Putamen (tissue), 1 donor: ENCODE measurements around the gene TMC6.
"Not testable (repeated sequence)": the region's sequence is repeated elsewhere in the genome, so short reads cannot be mapped to it uniquely, and the experiment has no call there.

Experiments used
- DNase-seq: peaks from one replicate; pipeline ENCODE4 v3.0.0-alpha.2; 2016; ENCODE audit warnings: low spot score

TMC6 gene

DNA sequence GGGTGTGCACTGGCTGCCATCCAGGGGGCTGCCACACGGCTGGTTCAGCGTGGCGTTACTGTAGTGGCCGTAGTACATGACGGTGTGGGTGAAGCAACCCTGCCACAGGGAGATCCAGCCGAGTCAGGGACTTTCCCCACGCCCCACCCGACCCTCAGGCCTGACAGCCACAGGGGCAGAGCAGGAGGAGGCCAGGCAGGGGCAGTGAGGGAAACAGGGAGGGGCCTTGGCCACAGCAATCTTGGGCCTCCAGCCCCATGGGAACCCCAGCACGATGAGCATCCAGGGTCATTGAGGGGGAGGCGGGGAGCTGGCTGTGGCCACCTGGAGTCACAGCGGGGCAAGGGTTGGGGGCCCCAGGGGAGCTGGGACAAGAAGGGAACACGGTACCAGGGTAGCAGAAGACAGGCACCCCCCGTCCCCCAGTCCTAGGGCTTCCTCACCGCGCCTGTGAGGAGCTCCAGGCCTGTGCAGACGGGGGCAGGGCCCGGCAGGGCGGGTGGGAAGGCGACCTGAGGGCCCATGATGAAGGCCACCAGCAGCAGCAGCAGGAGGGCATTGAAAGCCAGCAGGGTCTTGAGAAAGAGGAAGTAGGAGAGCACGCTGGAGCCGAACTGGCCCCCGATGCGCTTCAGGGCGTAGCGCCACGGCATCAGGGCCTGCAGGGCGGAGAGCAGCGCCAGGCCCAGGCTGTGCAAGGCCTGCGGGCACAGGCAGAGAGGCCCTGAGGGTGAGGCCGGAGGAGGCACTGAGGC is 4.3 kb downstream of the TMC6 start:
- no peak for DNase-seq

DNA sequence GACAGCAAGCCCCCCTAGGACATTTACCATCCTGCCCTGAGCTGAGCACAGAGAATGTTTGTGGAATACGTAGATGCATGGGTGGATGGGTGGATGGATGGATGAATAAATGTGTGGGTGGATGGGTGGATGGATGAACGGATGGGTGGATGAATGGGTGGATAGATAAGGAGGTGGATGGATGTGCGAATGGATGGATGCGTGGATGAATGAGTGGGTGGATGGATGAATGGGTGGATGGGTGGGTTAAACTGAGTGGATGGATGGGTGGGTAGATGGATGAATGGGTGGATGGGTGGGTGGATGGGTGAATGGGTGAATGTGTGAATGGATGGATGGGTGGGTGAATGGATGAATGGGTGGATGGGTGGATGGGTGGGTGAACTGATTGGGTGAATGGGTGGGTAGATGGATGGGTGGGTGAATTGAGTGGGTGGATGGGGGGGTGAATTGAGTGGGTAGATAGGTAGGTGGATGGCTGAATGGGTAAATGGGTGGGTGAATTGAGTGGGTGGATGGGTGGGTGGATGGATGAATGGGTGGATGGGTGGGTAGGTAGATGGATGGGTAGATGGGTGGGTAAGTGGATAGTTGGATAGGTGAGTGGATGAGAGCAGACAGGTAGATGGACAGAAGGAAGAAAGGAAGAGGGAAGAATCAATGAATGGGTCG is 5.2 kb downstream of the TMC6 start:
- DNase-seq, result no peak

DNA sequence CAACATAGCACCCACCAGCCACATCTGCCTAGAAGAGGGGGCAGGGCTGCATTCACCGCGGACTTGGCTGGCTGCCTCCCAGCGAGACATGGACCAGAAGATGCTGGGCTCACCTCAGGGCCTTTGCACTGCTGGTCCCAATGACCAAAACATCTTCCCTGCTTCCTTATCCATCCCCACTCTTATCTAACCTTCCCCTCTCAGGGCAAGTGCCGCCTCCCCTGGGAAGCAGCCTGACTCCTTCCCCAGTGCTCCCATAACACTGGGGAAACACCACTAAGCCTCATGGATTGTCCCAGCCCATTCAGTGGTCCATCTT is 5.7 kb downstream of the TMC6 start:
- DNase-seq, result no peak

DNA sequence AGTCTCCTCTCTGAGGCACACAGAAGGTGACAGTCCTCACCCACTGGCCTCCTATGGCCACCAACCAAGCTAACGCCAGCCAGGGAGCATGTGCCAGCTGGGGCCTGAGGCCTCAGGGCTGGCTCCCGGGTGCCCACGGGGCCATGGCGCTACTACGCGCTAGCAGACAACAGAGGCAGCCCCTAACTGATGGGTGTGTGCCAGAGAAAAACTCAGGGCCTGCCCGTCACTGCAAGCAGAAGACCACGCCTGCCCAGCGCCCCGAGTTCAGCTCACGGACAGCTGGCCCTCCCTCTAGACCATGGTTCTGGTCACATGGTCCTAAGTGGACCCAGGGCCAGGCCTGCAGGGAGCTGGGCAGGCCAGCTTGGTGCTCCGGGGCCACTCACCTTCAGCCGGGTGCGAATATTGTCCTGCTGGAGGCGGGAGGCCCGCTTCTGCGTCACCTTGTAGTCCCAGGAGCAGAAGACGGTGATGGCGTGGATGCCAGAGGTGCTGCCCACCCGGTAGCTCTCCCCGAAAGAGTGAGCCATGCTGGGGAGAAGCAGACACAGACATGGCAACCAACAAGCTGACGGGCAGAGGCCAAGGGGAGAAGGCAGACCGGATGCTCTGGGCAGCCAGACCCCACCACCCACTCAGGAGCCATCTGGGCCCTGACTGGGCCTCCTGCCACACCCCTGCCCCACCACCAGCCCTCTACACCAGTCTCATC is 6.2 kb downstream of the TMC6 start:
- no peak for DNase-seq

DNA sequence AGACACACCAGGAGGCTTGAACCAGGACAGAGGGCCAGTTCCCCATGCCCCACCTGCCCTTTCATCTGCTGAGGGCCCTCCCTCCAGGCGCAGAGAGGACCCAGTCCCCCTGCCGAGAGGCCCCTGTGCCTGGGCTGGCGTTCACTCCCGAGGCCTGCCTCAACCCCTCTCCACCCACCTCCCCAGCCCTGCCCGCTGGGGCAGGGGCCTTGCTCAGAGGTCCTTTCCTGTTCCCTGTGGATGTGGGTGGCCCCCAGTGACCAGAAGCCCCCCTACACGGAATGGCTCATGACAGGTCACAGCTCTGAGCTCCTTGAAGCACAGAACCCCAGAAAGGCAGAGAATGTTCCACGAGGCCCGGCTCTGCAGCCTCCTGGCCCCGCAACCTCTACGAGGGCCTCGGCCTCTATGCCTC is 6.7 kb downstream of the TMC6 start:
- DNase-seq, result no peak

DNA sequence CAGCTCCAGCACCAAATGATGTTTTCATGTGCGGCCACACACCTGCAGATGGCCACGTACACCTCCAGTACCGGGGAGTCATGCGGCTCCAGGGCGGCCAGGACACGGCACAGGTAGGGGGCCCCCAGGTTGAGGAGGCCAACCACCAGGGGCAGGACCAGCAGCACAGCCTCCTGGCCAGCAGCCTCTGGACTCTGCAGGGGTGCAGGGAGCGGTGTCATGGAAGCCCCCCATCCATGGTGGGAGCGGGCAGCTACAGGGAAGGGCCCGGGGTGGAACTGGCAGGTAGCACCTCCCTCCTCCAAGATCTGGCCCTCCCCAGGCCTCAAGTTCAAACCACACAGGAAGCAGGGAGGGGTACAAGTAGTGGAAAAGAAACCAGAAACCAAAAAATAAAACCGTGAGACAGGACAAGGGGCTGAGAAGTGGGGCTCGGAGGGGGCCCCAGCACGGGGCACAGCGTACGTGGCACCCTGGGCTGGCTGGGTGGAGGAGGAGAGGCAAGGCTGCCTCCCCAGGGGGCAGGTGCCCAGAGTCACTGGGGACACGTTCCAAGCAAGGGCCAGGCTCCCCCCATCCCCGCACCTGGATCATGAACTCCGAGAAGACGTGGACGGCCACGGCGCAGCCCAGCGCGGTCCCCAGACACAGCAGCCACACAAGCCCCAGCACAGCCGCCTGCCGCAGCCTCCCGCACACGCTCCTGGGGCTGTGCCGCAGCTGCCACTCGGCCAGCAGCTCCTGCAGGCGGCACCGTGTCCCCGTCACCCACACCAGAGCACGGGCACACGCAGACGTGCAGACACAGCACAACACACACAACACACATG is 7.4 kb downstream of the TMC6 start:
- DNase-seq, result no peak

DNA sequence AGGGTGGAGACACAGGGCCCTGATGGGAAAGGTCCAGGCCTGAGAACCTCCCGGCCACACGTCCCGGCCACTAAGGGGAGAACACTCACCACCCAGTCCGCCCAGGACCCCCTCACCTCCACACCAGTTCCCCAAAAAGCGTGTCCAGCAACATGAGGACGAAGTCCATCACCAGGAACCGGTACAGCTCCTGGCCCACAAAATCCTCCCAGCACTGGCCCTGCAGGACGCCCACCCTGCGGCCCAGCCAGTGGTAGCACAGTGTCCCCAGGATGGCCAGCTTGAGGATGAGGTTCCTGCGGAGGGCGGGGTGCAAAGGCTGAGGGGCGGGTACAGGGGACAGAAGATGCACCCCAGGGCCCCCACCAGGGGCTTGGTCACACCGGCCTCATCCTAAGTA is 8.0 kb downstream of the TMC6 start:
- DNase-seq, result no peak

DNA sequence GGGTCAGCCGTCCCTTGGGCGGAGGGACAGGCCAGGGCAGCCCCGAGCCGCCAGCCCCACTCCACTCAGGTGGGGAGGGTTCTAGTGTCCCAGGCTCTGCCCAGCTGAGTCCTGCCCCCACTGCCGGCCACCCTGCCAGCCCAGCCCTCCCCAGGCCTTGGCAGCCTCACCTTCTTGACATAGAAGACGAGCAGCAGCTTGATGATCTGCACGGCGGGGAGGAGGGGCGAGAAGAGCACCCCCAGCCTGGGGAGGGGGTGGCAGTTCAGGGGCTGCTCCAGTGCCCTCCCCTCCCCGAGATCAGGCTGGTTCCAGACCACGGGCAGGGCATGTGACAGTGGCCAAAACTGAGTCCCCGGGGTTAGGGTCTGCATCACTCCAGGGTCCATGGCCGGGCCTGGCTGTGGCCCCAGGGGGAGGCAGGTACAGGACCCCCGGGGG is 9.7 kb downstream of the TMC6 start:
- no peak for DNase-seq

DNA sequence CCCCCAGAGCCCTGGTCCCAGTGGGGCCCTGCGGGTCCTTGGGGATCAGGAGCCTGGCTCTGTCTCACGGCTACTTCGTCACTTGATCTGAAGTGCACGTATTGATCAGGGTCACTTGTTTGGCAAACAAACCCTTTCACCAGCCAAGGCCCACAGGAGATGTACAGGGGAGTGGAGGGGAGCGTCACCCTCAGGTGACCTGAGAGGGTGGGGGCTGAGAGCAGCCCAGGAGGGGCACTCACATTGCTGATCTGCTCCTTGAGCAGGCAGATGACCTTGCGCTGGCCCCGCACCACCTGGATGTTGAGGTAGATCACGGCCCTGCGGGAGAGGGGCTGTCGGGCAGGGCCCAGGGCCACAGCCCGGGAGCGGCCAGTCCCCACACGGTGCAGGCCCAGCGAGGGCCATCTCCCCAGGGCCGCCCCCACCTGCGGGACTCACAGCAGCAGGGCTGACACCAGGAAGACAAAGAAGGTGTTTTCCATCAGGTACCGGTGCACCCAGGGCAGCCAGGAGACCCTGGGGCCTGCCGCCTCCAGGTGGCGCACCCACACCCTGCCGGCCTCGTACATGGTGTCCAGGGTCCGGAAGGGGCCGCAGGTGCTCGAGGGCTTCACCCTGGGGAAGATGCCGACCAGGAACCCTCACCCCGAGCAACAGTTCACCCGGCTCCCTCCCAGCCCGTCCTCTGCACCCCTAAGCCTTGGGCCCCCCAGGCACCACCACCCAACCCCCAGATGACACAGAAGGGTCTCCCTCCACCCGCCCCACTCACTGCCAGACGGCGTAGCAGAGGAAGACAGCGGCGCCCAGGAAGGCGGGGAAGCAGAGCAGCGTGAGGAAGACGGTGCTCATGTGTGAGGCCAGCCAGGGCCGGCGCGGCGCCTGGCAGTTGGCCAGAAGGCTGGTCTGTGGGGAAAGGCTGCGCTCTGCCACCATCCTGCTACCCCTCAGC is 11.3 kb downstream of the TMC6 start:
- no peak for DNase-seq

DNA sequence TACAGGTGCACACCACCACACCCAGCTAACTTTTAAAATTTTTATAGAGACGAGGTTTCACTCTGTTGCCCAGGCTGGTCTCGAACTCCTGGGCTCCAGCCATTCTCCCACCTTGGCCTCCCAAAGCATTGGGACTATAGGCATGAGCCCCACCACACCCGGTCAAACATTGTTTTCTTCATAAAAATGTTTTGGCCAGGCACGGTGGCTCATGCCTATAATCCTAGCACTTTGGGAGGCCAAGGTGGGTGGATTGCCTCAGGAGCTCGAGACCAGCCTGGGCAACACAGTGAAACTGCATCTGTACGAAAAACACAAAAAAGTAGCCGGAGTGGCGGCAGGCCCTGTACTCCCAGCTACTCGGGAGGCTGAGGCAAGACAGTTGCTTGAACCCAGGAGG is 12.1 kb downstream of the TMC6 start:
- no peak for DNase-seq

DNA sequence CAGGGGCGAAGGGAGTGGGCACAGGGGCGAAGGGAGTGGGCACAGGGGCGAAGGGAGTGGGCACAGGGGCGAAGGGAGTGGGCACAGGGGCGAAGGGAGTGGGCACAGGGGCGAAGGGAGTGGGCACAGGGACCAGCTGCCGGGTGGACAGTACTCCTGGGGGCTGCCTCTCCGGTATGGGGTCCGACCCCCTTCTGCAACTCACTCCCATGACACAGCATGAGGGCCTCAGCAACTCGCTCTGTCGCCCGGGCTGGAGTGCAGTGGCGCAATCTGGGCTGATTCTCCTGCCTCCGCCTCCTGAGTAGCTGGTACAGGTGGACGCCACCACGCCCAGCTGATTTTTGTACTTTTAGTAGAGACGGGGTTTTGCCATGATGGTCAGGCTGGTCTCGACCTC is 12.8 kb downstream of the TMC6 start:
- DNase-seq, result not testable (repeated sequence)

DNA sequence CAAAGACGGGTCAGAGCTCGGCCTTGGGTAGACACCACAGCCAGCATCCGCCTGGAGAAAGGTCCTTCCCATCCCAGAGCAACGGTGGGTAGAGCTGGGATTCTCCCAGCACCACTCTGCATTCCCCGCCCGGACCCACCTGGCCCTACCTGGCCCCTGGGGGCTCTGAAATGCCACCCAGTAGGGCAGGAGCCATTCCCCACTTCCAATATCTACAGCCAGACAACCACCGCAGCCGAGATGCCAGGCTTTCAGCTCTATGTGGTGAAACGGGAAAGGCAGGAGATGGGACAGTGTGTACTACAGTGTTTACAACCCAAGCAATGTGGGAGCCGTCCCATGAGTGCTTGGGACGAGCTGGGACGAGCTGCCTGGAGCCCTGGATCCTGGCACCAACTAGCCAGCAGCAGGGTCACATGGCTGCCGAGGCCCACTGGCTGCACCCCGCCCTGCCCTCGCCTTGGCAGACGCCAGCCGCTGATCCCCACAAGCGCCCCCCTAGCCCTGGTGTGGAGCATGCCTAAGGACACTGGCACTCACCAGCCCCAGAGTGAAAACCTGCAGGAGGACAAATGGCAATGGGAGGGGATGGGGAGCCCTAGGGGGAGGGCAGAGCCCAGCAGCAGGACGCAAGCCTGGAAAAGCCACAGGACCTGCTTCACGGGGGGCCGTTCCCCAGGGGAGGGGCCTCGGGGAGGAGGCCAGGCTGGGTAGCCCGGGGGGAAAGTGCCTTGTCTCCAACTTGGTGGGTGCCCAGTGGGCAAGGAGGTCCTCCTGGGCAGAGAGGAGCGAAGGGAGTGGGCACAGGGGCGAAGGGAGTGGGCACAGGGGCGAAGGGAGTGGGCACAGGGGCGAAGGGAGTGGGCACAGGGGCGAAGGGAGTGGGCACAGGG is 13.5 kb downstream of the TMC6 start:
- DNase-seq, result peak; percentile 96

DNA sequence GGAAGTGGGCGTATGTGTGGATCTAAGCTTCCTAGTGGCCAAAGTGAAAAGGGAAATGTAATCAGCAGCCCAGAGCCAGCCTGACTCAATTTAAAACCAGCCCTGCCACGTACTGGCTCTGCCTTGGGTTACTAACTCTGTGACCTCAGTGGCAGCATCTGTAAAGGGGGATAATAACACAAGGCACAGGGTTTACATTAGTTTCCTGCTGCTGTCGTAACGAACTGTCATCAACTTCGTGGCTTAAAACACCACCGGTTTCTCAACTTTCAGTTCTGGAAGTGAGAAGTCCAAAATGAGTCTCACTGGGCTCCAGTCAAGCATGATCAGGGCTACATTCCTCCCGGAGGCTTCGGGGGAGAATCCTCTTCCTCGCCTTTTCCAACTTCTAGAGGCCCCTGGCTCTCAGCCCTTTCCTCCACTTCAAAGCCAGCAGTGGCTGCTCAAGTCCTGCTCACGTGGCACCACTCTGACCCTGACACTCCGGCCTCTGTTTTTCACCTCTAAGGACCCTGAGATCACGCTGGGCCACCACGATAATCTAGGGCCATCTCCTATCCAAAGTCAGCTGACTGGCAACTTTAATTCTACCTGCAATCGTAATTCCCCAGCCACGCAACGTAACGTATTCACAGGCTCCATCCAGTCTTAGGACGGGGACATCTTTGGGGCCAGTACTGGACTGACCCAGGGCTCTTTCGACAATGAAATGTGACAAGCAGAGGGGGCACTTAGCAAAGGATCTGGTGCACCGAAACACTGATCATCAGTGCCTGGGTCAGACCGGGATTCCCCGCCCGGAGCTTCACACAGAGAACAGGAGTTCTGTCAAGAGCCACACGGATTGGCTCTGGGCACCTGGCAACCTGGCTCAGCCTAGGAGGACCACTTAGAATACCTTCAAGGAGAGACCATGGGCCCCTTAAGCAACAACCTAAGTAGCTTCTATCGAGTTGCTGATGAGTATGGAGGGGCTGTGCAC is 14.5 kb downstream of the TMC6 start:
- DNase-seq, result no peak

DNA sequence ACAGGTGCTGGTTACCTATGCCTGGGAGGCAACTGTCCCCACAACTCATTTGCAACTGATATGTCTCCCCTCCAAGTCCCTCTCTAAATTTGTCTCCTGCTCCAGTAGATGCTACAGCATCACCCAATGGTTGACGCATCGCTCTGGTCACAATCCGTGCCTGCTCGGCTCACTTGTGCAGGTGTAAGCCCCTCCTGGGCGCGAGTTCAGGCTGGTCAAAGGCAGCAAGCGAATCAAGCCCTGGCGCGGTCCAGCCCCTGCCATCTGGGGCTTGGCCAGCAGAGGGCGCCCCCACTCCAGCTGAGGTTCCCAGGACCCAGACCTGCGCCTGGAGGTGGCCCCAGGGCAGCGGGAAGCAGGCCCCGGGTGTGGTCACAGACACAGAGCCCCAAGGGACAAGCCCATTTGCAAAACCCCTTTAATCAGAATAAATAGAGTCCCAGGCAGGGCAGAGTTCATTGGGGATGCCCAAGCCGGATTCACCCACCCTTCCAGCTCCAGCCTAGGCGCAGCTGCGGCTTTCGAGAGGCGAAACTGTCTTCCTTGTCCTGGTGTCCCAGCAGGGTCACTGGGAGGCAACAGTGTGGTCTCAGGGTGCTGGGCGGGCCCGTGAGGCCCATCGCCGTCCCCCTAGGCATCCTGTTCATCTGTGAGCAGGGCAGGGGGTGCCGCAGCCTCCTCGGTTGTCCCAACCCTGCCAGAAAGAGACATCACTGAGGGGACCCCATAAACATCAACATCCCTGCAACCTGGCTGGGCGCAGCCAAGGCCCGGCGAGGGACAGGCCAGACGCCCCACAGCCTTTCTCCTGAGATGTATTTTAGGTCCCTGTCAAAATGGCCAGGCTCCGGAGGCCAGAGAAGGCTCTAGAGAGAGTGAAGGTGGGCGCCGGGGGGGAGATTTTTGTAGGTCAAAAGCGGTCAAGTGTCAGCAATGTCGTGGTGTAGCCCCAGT is 15.8 kb downstream of the TMC6 start:
- DNase-seq, result peak; percentile 70

DNA sequence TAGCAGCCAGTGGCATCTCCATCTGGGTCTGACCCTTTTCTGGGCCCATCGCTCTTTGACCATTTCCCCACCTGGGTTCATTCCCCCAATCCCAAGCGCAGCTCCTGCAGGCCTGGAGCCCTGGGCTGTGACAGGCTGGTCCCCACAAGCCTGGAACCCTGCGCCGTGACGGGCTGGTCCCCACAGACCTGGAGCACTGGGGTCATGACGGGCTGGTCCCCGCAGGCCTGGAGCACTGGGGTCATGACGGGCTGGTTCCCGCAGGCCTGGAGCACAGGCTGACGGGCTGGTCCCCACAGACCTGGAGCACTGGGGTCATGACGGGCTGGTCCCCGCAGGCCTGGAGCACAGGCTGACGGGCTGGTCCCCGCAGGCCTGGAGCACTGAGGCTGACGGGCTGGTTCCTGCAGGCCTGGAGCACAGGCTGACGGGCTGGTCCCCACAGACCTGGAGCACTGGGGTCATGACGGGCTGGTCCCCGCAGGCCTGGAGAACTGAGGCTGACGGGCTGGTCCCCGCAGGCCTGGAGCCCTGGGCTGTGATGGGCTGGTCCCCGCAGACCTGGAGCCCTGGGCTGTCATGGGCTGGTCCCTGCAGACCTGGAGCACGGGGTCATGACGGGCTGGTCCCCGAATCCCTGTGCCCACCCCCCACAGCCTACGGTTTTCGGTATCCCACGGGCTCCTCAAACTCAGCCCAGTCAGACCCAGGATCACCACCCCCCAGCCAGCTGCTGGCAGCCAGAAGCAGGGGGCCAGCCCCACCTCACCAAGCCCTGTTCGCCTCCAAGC is 16.6 kb downstream of the TMC6 start:
- no peak for DNase-seq

DNA sequence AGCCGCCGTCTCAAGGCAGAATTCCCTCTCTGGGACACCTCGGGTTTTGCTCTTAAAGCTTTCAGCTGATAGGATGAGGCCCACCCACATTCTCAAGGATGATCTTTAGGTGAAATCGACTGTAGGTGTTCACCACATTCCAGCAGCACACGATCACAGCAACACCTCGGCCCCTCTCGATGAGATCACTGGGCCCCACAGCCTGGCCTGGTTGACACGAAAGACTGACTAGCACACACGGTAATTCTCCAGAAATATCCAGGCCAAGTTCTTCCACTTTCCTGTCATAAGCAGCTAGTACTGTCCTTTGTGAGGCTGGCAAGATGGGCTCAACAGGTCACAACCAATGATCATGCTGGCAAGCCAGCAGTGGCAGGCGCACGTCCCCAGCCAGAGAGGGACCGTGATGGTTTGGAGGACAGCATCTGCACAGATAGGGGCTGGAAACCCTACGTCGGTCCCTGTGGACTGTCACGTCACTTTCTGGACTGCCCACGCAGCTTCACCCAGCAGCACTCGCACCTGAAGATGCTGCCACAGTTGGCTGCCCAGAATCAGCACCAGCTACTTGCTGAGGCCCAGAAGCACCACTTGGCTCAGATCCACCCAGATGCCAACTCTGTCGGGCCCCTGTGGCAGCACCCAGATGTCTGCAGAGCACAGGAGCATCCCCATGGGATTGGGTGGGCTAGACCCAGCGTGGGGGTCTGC is 17.4 kb downstream of the TMC6 start:
- no peak for DNase-seq
